Neutrophil (primary cell): Measurements from ENCODE around the gene CCNB1IP1.

Experiments
- H3K27ac ChIP-seq: fragments of 200-600 bp; sonication (generic); 2 replicates; pipeline ENCODE4 v1.5.1; 2016; ENCODE audit warnings: mild to moderate bottlenecking, moderate library complexity
- H3K27me3 ChIP-seq: fragments of 200-600 bp; sonication (generic); 2 replicates; pipeline ENCODE4 v1.6.0; 2016; ENCODE audit warnings: mild to moderate bottlenecking
- H3K36me3 ChIP-seq: fragments of 200-600 bp; sonication (generic); 2 replicates; pipeline ENCODE4 v1.5.1; 2017
- H3K4me1 ChIP-seq, 2 experiments: fragments of 200-600 bp in 1 of 2; sonication (generic) in 1 of 2; 1 replicate in 1 of 2; 2 replicates in 1 of 2; pipeline versions ENCODE4 v1.5.1 to v1.6.1; 2013 to 2016; ENCODE audit warnings: low read depth in 1 of 2, low read length in 1 of 2, mild to moderate bottlenecking in 1 of 2, moderate library complexity in 1 of 2; ENCODE audit not compliant: control insufficient read depth in 1 of 2, insufficient read depth in 1 of 2
- H3K4me3 ChIP-seq, 2 experiments: fragments of 200-600 bp in 1 of 2; sonication (generic) in 1 of 2; 1 replicate in 1 of 2; 2 replicates in 1 of 2; pipeline ENCODE4 v1.5.1; 2013 to 2016; ENCODE audit warnings: low read depth in 1 of 2, low read length in 1 of 2, mild to moderate bottlenecking in 1 of 2, moderate library complexity in 1 of 2
- H3K9me3 ChIP-seq: fragments of 200-600 bp; sonication (generic); 2 replicates; pipeline ENCODE4 v1.5.1; 2016
- TF ChIP-seq, protein P1 (sequence below): fragments of 200-600 bp; sonication (generic); IDR thresholded peaks from 2 replicates; pipeline ENCODE4 v1.5.1; 2016; ENCODE audit warnings: antibody characterized with exemption

The CCNB1IP1 gene

DNA sequence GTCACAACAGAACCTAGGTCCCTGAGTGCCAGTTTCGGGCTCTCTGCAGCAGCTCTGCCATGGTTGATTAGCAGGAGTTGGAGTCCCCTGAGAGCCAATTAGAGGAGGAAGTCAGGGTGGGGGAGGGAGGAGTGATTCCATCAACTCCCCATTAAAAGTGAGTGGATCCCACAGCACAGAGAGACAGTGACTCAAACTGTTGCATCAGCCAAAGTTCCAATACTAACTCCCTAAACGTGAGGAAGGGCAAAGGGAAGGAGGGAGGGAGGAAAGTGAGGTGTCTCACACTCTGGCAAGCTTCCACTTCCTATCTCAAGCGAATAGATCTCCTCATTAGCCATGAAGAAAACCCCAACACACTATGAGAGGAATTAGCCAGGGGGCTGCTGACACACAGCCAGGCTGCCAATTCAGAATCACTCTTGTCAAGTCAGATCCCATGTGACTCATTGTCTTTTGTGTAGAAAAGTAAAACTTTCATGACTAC lies 70.4 kb downstream of the CCNB1IP1 start:
- TF ChIP-seq, protein P1, sequence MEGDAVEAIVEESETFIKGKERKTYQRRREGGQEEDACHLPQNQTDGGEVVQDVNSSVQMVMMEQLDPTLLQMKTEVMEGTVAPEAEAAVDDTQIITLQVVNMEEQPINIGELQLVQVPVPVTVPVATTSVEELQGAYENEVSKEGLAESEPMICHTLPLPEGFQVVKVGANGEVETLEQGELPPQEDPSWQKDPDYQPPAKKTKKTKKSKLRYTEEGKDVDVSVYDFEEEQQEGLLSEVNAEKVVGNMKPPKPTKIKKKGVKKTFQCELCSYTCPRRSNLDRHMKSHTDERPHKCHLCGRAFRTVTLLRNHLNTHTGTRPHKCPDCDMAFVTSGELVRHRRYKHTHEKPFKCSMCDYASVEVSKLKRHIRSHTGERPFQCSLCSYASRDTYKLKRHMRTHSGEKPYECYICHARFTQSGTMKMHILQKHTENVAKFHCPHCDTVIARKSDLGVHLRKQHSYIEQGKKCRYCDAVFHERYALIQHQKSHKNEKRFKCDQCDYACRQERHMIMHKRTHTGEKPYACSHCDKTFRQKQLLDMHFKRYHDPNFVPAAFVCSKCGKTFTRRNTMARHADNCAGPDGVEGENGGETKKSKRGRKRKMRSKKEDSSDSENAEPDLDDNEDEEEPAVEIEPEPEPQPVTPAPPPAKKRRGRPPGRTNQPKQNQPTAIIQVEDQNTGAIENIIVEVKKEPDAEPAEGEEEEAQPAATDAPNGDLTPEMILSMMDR, result no peak
- H3K4me3 ChIP-seq, result no peak overlapping the region
- no peak overlapping the region for H3K27ac ChIP-seq
- no peaks in the 10 kb centered on the region for H3K4me1 ChIP-seq
- no peaks in the 10 kb centered on the region for H3K36me3 ChIP-seq
- no peaks in the 10 kb centered on the region for H3K9me3 ChIP-seq
- H3K27me3 ChIP-seq, result no peaks in the 10 kb centered on the region
